Measurements from ENCODE around the gene GCKR.
"Not testable (repeated sequence)": the region's sequence is repeated elsewhere in the genome, so short reads cannot be mapped to it uniquely, and the experiment has no call there.

Gene GCKR

DNA sequence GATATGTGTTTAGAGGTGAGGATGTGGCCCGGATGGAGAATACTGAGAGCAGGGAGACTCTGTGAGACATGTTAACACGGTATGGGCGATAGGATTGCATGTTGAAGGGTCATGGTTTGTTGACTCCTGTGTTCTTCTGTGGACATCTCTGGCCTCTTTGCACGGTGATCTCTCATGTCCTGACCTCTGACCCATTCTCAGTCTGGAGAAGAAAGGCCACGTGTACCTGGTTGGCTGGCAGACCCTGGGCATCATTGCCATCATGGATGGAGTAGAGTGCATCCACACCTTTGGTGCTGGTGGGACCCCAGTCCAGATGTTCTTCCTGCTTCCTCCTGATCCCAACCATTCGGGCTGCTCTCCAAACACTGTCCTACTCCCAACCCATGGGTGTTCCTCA is 9.9 kb downstream of the GCKR start:
- 79 to 90% methylated on average over 4 to 5 of the region's 6 CpGs for WGBS, 2 experiments (ENCODE audit: insufficient coverage in 2 of 2)
- Histone ChIP-seq H3K27ac (ENCODE audit: low read depth, low read length, severe bottlenecking) (no peak overlapping the region), H3K36me3 (ENCODE audit: control insufficient read depth, insufficient read depth, low read length) (no peaks in the 10 kb centered on the region), H3K4me3 (ENCODE audit: extremely low read depth, insufficient read depth, low read length, poor library complexity, severe bottlenecking) (no peak overlapping the region), H3K9me3 (ENCODE audit: control insufficient read depth, low read length) (no peaks in the 10 kb centered on the region), H3K4me1 (ENCODE audit: control insufficient read depth, insufficient read depth, low read length, poor library complexity, severe bottlenecking) (no peaks in the 10 kb centered on the region)

DNA sequence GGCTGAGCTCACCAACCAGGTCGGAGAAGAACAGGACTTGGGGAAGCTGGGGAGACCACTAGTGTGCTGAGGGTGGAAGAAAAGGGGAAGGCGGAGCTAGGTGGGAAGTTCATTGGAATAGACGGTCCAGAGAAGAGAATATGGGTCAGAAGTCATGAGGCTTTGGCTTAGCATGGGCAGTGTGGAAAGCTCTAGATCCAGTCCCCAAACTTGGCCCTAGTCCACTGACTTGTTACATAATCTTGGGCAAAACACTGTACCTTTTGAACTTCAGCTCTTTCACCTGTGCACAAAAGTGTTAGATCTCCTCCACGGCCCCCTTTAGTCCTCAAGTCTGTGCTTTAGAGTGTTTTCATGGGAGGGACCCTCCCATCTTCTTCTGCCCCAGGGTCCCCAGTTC is 10.7 kb downstream of the GCKR start:
- Histone ChIP-seq H3K4me3 (ENCODE audit: extremely low read depth, insufficient read depth, low read length, poor library complexity, severe bottlenecking) (no peak overlapping the region), H3K36me3 (ENCODE audit: control insufficient read depth, insufficient read depth, low read length) (no peaks in the 10 kb centered on the region), H3K9me3 (ENCODE audit: control insufficient read depth, low read length) (no peaks in the 10 kb centered on the region), H3K4me1 (ENCODE audit: control insufficient read depth, insufficient read depth, low read length, poor library complexity, severe bottlenecking) (no peaks in the 10 kb centered on the region), H3K27ac (ENCODE audit: low read depth, low read length, severe bottlenecking) (no peak overlapping the region)
- 75 to 80% methylated on average over 3 to 4 of the region's 4 CpGs for WGBS, 2 experiments (ENCODE audit: insufficient coverage in 2 of 2)

DNA sequence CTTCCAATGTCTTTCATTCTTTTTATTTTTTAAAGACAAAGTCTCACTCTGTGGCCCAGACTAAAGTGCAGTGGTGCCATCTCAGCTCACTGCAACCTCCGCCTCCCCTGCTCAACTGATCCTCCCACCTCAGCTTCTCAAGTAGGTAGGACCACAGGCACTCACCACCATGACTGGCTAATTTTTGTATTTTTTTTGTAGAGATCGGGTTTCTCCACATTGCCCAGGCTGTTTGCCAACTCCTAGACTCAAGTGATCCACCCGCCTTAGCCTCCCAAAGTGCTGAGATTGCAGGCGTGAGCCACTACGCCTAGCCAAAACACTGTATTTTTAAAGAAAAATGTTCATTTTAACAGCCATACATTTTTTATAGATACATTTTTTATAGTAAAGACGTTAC is 12.7 kb downstream of the GCKR start:
- H3K4me3 ChIP-seq (ENCODE audit: extremely low read depth, insufficient read depth, low read length, poor library complexity, severe bottlenecking) = no peak overlapping the region
- no peaks in the 10 kb centered on the region for H3K36me3 ChIP-seq (ENCODE audit: control insufficient read depth, insufficient read depth, low read length)
- WGBS, 2 experiments (ENCODE audit: insufficient coverage in 2 of 2) = 81 to 91% methylated on average over 1 to 3 of the region's 6 CpGs

DNA sequence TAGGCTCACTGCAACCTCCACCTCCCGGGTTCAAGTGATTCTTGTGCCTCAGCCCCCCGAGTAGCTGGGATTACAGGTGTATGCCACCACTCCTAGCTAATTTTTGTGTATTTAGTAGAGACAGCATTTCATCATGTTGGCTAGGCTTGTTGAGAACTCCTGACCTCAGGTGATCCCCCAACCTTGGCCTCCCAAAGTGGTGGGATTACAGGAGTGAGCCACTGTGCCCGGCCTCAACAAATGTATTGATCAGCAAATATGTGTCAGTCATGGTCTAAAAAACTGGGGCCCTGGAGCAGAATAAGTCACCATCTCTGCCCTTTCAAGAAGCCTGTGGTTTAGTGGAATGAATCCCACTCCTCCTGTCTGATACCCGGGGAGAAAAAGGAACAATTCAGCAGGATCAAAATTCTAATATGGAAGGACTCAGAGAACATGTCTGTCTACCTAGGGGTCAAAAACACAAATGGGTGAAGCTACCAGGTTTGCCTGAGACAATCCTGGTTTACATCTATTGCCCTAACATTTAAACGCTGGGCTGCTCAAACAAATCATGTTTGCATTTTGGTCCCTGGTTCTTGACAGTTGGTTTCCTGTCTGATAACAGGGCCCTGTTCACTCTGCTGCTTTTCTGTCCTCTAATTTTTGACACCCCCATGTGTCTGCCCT is 21.6 kb downstream of the GCKR start:
- WGBS, 2 experiments (ENCODE audit: insufficient coverage in 2 of 2) = 85 to 88% methylated on average over 4 to 5 of the region's 5 CpGs

More for the DNA sequence above, 12.7 kb downstream of the GCKR start:
- Histone ChIP-seq H3K27ac (ENCODE audit: low read depth, low read length, severe bottlenecking) (no peak overlapping the region), H3K9me3 (ENCODE audit: control insufficient read depth, low read length) (no peaks in the 10 kb centered on the region), H3K4me1 (ENCODE audit: control insufficient read depth, insufficient read depth, low read length, poor library complexity, severe bottlenecking) (no peaks in the 10 kb centered on the region)

DNA sequence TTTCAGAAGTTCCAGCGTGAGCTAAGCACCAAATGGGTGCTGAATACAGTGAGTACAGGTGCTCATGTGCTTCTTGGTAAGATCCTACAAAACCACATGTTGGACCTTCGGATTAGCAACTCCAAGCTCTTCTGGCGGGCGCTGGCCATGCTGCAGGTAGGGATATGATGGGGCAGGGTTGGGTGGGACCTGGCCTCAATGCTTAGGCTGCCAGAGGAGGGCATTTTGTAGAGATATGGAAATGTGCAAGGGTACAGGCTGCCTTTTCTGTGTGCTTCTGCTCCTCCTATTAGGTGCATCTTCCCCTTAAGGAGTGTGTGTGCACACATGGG is 22.1 kb downstream of the GCKR start:
- H3K27ac ChIP-seq (ENCODE audit: low read depth, low read length, severe bottlenecking) = no peak overlapping the region
- H3K4me1 ChIP-seq (ENCODE audit: control insufficient read depth, insufficient read depth, low read length, poor library complexity, severe bottlenecking) = no peaks in the 10 kb centered on the region
- H3K9me3 ChIP-seq (ENCODE audit: control insufficient read depth, low read length) = no peaks in the 10 kb centered on the region
- no peak overlapping the region for H3K4me3 ChIP-seq (ENCODE audit: extremely low read depth, insufficient read depth, low read length, poor library complexity, severe bottlenecking)
- no peaks in the 10 kb centered on the region for H3K36me3 ChIP-seq (ENCODE audit: control insufficient read depth, insufficient read depth, low read length)
- WGBS, 2 experiments (ENCODE audit: insufficient coverage in 2 of 2) = 93 to 100% methylated on average over 1 to 4 of the region's 4 CpGs

More for the DNA sequence above, 21.6 kb downstream of the GCKR start:
- no peak overlapping the region for H3K4me3 ChIP-seq (ENCODE audit: extremely low read depth, insufficient read depth, low read length, poor library complexity, severe bottlenecking)
- no peaks in the 10 kb centered on the region for H3K9me3 ChIP-seq (ENCODE audit: control insufficient read depth, low read length)
- H3K4me1 ChIP-seq (ENCODE audit: control insufficient read depth, insufficient read depth, low read length, poor library complexity, severe bottlenecking) = no peaks in the 10 kb centered on the region
- no peak overlapping the region for H3K27ac ChIP-seq (ENCODE audit: low read depth, low read length, severe bottlenecking)
- no peaks in the 10 kb centered on the region for H3K36me3 ChIP-seq (ENCODE audit: control insufficient read depth, insufficient read depth, low read length)

DNA sequence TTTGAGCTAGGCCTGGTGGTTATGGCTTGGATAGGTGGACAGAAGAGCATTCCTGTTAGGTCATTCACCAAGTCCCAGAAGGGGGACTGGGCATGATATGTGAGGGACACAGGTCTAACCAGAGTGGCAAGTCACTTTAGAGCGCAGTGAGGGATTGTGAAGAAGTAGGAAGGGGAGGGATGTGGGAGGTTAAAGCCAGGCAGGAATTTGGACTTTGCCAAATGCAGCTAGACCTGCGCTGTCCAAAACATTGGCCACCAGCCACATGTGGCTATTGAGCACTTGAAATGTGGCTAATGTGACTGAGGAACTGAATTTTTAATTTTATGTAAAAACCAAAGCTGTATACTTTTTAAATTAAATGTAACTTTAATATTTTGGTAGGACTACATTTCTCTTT is 23.7 kb downstream of the GCKR start:
- Histone ChIP-seq H3K4me1 (ENCODE audit: control insufficient read depth, insufficient read depth, low read length, poor library complexity, severe bottlenecking) (no peaks in the 10 kb centered on the region), H3K36me3 (ENCODE audit: control insufficient read depth, insufficient read depth, low read length) (no peaks in the 10 kb centered on the region), H3K4me3 (ENCODE audit: extremely low read depth, insufficient read depth, low read length, poor library complexity, severe bottlenecking) (no peak overlapping the region), H3K27ac (ENCODE audit: low read depth, low read length, severe bottlenecking) (no peak overlapping the region), H3K9me3 (ENCODE audit: control insufficient read depth, low read length) (no peaks in the 10 kb centered on the region)
- 100% methylated on average over 1 of the region's 2 CpGs for WGBS, 2 experiments (ENCODE audit: insufficient coverage in 2 of 2)

DNA sequence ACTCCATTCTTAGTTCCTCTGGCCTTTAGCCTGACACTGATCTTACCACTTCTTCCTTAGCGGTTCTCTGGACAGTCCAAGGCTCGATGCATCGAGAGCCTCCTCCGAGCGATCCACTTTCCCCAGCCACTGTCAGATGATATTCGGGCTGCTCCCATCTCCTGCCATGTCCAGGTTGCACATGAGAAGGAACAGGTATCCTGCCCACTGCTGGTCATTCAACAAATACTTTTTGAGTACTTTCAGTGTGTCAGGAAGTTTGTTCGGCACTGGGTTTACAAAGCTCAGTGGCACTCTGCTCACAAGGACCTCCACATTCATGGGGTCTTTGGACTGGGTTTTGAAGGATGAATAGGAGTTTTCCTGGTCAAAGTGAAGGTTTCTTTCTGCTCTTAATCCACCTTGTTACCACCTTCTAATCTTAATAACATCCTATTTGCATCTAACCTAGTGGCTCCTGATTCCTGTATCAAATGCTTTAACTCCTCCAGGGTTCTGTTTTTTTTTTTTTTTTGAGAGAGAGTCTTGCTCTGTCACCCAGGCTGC is 25.8 kb downstream of the GCKR start:
- 81 to 94% methylated on average over 4 to 6 of the region's 7 CpGs for WGBS, 2 experiments (ENCODE audit: insufficient coverage in 2 of 2)
- no peaks in the 10 kb centered on the region for H3K36me3 ChIP-seq (ENCODE audit: control insufficient read depth, insufficient read depth, low read length)
- no peak overlapping the region for H3K27ac ChIP-seq (ENCODE audit: low read depth, low read length, severe bottlenecking)
- no peaks in the 10 kb centered on the region for H3K4me1 ChIP-seq (ENCODE audit: control insufficient read depth, insufficient read depth, low read length, poor library complexity, severe bottlenecking)
- no peak overlapping the region for H3K4me3 ChIP-seq (ENCODE audit: extremely low read depth, insufficient read depth, low read length, poor library complexity, severe bottlenecking)
- H3K9me3 ChIP-seq (ENCODE audit: control insufficient read depth, low read length) = no peaks in the 10 kb centered on the region

DNA sequence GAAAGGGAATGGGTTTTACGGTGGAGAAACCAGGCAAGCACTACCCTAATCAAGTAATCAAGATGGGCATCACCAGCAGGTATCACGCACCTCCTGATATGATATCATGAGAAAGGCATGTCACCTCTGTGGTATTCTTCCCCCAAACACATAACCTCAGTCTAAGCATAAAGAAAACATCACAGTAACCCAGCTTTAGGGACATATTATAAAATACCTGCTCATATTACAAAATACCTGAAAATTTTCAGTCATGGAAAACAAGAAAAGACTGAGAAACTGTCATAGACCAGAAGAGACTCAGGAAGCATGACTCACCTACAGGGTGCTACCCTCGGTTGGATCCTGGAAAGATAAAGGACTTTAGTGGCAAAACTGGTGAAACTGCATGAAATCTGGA is 30.5 kb downstream of the GCKR start:
- WGBS, 2 experiments (ENCODE audit: insufficient coverage in 2 of 2) = 57 to 90% methylated on average over 2 to 3 of the region's 3 CpGs
- no peaks in the 10 kb centered on the region for H3K4me1 ChIP-seq (ENCODE audit: control insufficient read depth, insufficient read depth, low read length, poor library complexity, severe bottlenecking)

DNA sequence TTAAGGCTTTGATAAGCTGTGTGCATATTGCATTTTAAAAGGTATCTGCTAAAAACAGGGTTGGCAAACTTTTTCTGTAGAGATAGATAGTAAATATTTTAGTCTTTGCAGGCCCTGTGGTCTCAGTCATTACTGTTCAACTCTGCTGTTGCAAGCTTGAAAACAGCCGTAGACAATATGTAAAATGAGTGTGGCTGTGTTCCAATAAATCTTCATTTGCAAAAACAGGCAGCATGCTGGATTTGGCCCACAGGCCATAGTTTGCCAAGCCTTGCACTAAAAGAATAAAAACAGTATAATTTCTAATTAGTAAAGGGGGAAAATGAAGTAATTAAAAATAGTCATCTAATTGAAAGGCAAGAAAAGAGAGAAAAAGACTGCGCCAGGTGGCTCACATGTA is 35.3 kb downstream of the GCKR start:
- no peaks in the 10 kb centered on the region for H3K9me3 ChIP-seq (ENCODE audit: control insufficient read depth, low read length)
- 93 to 100% methylated on average over 2 of the region's 2 CpGs for WGBS, 2 experiments (ENCODE audit: insufficient coverage in 2 of 2)
- H3K36me3 ChIP-seq (ENCODE audit: control insufficient read depth, insufficient read depth, low read length) = no peaks in the 10 kb centered on the region
- H3K4me3 ChIP-seq (ENCODE audit: extremely low read depth, insufficient read depth, low read length, poor library complexity, severe bottlenecking) = no peak overlapping the region
- H3K27ac ChIP-seq (ENCODE audit: low read depth, low read length, severe bottlenecking) = no peak overlapping the region
- no peaks in the 10 kb centered on the region for H3K4me1 ChIP-seq (ENCODE audit: control insufficient read depth, insufficient read depth, low read length, poor library complexity, severe bottlenecking)

More for the DNA sequence above, 30.5 kb downstream of the GCKR start:
- H3K4me3 ChIP-seq (ENCODE audit: extremely low read depth, insufficient read depth, low read length, poor library complexity, severe bottlenecking) = no peak overlapping the region
- H3K36me3 ChIP-seq (ENCODE audit: control insufficient read depth, insufficient read depth, low read length) = no peaks in the 10 kb centered on the region
- no peak overlapping the region for H3K27ac ChIP-seq (ENCODE audit: low read depth, low read length, severe bottlenecking)
- no peaks in the 10 kb centered on the region for H3K9me3 ChIP-seq (ENCODE audit: control insufficient read depth, low read length)

DNA sequence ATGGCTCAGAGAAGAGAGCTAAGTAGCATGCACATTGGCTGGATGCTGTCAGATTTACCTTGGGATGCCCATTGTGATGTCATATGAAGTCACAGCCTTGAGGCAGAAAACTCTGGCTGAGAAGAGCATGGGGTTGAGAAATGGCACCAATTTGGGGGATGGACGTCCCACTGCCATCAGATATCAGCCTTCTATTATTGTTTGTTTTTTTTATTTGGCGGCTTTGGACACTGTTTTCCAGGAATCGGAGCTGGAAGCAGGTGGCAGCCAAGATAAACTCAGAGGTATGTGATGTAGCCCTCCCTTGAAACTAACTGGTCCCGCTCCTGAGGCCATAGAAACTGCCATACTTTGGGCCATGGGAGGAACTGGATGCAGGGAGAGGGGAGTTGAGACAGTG is 40.6 kb downstream of the GCKR start:
- H3K9me3 ChIP-seq (ENCODE audit: control insufficient read depth, low read length) = no peaks in the 10 kb centered on the region
- H3K4me3 ChIP-seq (ENCODE audit: extremely low read depth, insufficient read depth, low read length, poor library complexity, severe bottlenecking) = no peak overlapping the region
- no peaks in the 10 kb centered on the region for H3K36me3 ChIP-seq (ENCODE audit: control insufficient read depth, insufficient read depth, low read length)
- 92 to 100% methylated on average over 1 to 2 of the region's 4 CpGs for WGBS, 2 experiments (ENCODE audit: insufficient coverage in 2 of 2)
- H3K27ac ChIP-seq (ENCODE audit: low read depth, low read length, severe bottlenecking) = no peak overlapping the region
- H3K4me1 ChIP-seq (ENCODE audit: control insufficient read depth, insufficient read depth, low read length, poor library complexity, severe bottlenecking) = no peaks in the 10 kb centered on the region

DNA sequence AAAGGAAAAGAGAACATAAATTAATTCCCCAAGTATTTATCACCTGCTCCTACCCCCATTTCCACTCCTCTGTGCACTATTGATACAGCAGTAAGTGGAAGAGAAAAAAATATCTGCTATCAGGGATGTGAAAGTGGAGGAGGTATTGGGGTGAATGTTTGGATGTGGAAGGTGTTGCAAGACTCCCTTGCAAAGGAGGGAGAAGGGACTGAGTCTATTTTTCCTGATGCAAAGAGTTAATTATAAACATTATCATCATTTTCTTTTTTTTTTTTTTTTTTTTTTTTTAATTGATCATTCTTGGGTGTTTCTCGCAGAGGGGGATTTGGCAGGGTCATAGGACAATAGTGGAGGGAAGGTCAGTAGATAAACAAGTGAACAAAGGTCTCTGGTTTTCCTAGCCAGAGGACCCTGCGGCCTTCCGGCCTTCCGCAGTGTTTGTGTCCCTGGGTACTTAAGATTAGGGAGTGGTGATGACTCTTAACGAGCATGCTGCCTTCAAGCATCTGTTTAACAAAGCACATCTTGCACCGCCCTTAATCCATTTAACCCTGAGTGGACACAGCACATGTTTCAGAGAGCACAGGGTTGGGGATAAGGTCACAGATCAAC is 42.3 kb downstream of the GCKR start:
- WGBS, 2 experiments (ENCODE audit: insufficient coverage in 2 of 2) = no CpG with 5 or more reads among the region's 6 CpGs
- not testable (repeated sequence) for H3K4me1 ChIP-seq (ENCODE audit: control insufficient read depth, insufficient read depth, low read length, poor library complexity, severe bottlenecking); H3K36me3 ChIP-seq (ENCODE audit: control insufficient read depth, insufficient read depth, low read length); H3K4me3 ChIP-seq (ENCODE audit: extremely low read depth, insufficient read depth, low read length, poor library complexity, severe bottlenecking); H3K27ac ChIP-seq (ENCODE audit: low read depth, low read length, severe bottlenecking); H3K9me3 ChIP-seq (ENCODE audit: control insufficient read depth, low read length)

Data from mesodermal cell (in vitro differentiated cells).